OCI-LY7 (cell line): ENCODE results near the gene IDI2. TPM values are rescaled to one million over a fixed set of nuclear protein-coding genes. Genes with fewer than 3 reads are reported as not detected.

ENCODE experiments used
- BruUV-seq: library from RNA; stranded (reverse); fragments of 400-500 nt; replicated peaks from 2 replicates; lab custom pipeline; 2021; lab: Mats Ljungman, UMichigan
- CTCF ChIA-PET: fragments of 300-600 bp; sonication (Branson Sonifier 250); formaldehyde crosslinking; loops from one replicate; lab custom pipeline; 2022; ENCODE audit warnings: antibody characterized with exemption; ENCODE audit not compliant: unreplicated experiment; lab: Charles Lee
- POLR2A ChIA-PET: fragments of 300-600 bp; sonication (Branson Sonifier 250); formaldehyde crosslinking; loops from one replicate; lab custom pipeline; 2022; ENCODE audit warnings: antibody characterized with exemption; lab: Charles Lee
- DNase-seq: peaks from one replicate; pipeline ENCODE4 v3.0.0-alpha.2; 2015; ENCODE audit warnings: low spot score
- H2AFZ ChIP-seq: fragments of 200-600 bp; sonication (generic), shearing (Covaris generic); 2 replicates; pipeline ENCODE4 v1.6.1; 2014; ENCODE audit warnings: mild to moderate bottlenecking, antibody characterized with exemption, low read length, moderate library complexity
- H3K27ac ChIP-seq: fragments of 200-600 bp; sonication (generic); 2 replicates; pipeline ENCODE4 v1.5.1; 2014; ENCODE audit warnings: mixed run types, low read depth, mild to moderate bottlenecking, moderate library complexity, low read length, inconsistent platforms; ENCODE audit not compliant: poor library complexity, severe bottlenecking
- H3K36me3 ChIP-seq: fragments of 200-600 bp; sonication (generic); 2 replicates; pipeline ENCODE4 v1.6.1; 2014; ENCODE audit warnings: mild to moderate bottlenecking, antibody characterized with exemption, low read length, moderate library complexity, mixed read lengths; ENCODE audit not compliant: insufficient read depth
- H3K4me1 ChIP-seq: fragments of 200-600 bp; sonication (generic); 2 replicates; pipeline ENCODE4 v1.5.1; 2014; ENCODE audit warnings: mild to moderate bottlenecking, low read length; ENCODE audit not compliant: insufficient read depth, poor library complexity, severe bottlenecking
- H3K4me2 ChIP-seq: fragments of 200-600 bp; sonication (generic); 2 replicates; pipeline ENCODE4 v1.6.1; 2014; ENCODE audit warnings: mild to moderate bottlenecking, low read length
- H3K4me3 ChIP-seq: fragments of 200-600 bp; sonication (generic); 2 replicates; pipeline ENCODE4 v1.5.1; 2014; ENCODE audit warnings: mild to moderate bottlenecking, low read depth, low read length; ENCODE audit not compliant: poor library complexity, severe bottlenecking
- H3K79me2 ChIP-seq: fragments of 200-600 bp; sonication (generic); 2 replicates; pipeline ENCODE4 v1.6.1; 2016; ENCODE audit warnings: low read depth, mild to moderate bottlenecking, low read length, moderate library complexity, mixed read lengths; ENCODE audit not compliant: insufficient read depth
- H3K9me2 ChIP-seq: fragments of 200-600 bp; sonication (generic); 2 replicates; pipeline ENCODE4 v1.6.1; 2016; ENCODE audit warnings: mild to moderate bottlenecking, low read length, mixed read lengths; ENCODE audit not compliant: insufficient read depth
- H3K9me3 ChIP-seq: fragments of 200-600 bp; sonication (generic); 2 replicates; pipeline ENCODE4 v1.6.1; 2014; ENCODE audit warnings: mild to moderate bottlenecking, mixed run types, low read length, mixed read lengths
- H4K20me1 ChIP-seq: fragments of 200-600 bp; sonication (generic); 2 replicates; pipeline ENCODE4 v1.6.1; 2014; ENCODE audit warnings: mild to moderate bottlenecking, antibody characterized with exemption, low read length, moderate library complexity, mixed read lengths; ENCODE audit not compliant: insufficient read depth
- CTCF ChIP-seq: fragments of 200-600 bp; sonication (generic); conservative IDR thresholded peaks from 2 replicates; pipeline ENCODE4 v1.5.1; 2014; ENCODE audit warnings: mild to moderate bottlenecking, antibody characterized with exemption, low read length, moderate library complexity, mixed read lengths
- EZH2phosphoT487 ChIP-seq: fragments of 200-600 bp; sonication (generic); IDR thresholded peaks from 2 replicates; pipeline ENCODE4 v1.6.1; 2018; ENCODE audit warnings: low read depth, borderline replicate concordance, mild to moderate bottlenecking, mixed run types, antibody characterized with exemption, low read length, moderate library complexity, mixed read lengths
- intact Hi-C: fragments of 100-400 bp; cut with micrococcal nuclease; formaldehyde crosslinking; loops from one replicate; pipeline ENCODE4 v1.10.0; 2022; ENCODE audit not compliant: unreplicated experiment
- total RNA-seq, 2 experiments: library from RNA; depleted of rRNA in 1 of 2; stranded (reverse); fragments of >200 nt in 1 of 2; shearing (Covaris generic) in 1 of 2; gene quantifications; 2 replicates each; pipeline ENCODE4 v1.2.3, GENCODE V29; 2014 to 2022

IDI2 gene
- total RNA-seq, 2 experiments from 2014 or later, result not detected

- Histone ChIP-seq H3K27ac (no peak overlapping the region), H3K9me3 (no peaks in the 10 kb centered on the region), H4K20me1 (no peaks in the 10 kb centered on the region), H3K9me2 (no peaks in the 10 kb centered on the region), H3K79me2 (no peaks in the 10 kb centered on the region), H2AFZ (no peak overlapping the region), H3K36me3 (peaks cover 22% of the 10 kb centered on the region), H3K4me1 (no peaks in the 10 kb centered on the region), H3K4me2 (no peak overlapping the region), H3K4me3 (no peak overlapping the region)
- ChIA-PET CTCF (no interaction called here), POLR2A (interaction anchor here (1.3 kb wide), 1 partner anchor 9 kb away, joined by 8 read pairs; no protein-coding TSS in a partner anchor)
- BruUV-seq, result no TSS peak
- intact Hi-C loops, result no loop called here
- TF ChIP-seq CTCF (no peak), EZH2phosphoT487 (no peak)
- no peak for DNase-seq
These were observed 7.9 kb upstream of the IDI2 start for GRCh38 chr10:1033601-1034000.

- Histone ChIP-seq H3K79me2 (no peaks in the 10 kb centered on the region), H3K27ac (no peak overlapping the region), H3K4me3 (no peak overlapping the region), H3K4me1 (no peaks in the 10 kb centered on the region), H3K36me3 (peaks cover 22% of the 10 kb centered on the region; the same call in 1 of the 2 replicates), H3K9me3 (no peaks in the 10 kb centered on the region), H3K4me2 (no peak overlapping the region), H2AFZ (no peak overlapping the region), H3K9me2 (no peaks in the 10 kb centered on the region), H4K20me1 (no peaks in the 10 kb centered on the region)
- ChIA-PET CTCF (no interaction called here), POLR2A (interaction anchor here (0.6 to 1.1 kb wide), 2 partner anchors 19 to 211 kb away, joined by 3 read pairs; partner anchors contain the start of gene IDI1)
- intact Hi-C loops, result no loop called here
- TF ChIP-seq CTCF (no peak), EZH2phosphoT487 (no peak)
- DNase-seq, result no peak
- no TSS peak for BruUV-seq
These were observed 4.2 kb upstream of the IDI2 start for GRCh38 chr10:1029838-1030237.

GRCh38 chr10:1026578-1026977 is 919 bp upstream of the IDI2 start:
- Histone ChIP-seq H3K4me3 (no peak overlapping the region), H3K9me3 (no peaks in the 10 kb centered on the region), H3K27ac (no peak overlapping the region), H3K4me1 (no peaks in the 10 kb centered on the region), H3K4me2 (no peak overlapping the region), H3K9me2 (no peaks in the 10 kb centered on the region), H3K36me3 (peaks cover 35% of the 10 kb centered on the region; the same call in 1 of the 2 replicates), H2AFZ (no peak overlapping the region), H4K20me1 (no peaks in the 10 kb centered on the region), H3K79me2 (no peaks in the 10 kb centered on the region)
- POLR2A ChIA-PET, result no interaction called here
- CTCF ChIA-PET, result no interaction called here
- no peak for DNase-seq
- intact Hi-C loops, result no loop called here
- no peak for TF ChIP-seq EZH2phosphoT487
- no peak for TF ChIP-seq CTCF
- BruUV-seq, result no TSS peak
